NCI-H526 treated with DMSO at 0.1 percent for 48 hours (cell line): ENCODE measurements around the gene MICU2.

ENCODE experiments used
- DNase-seq: peaks from one replicate; lab custom pipeline; 2025; lab: John Stamatoyannopoulos, UW

MICU2 gene

GRCh38 chr13:21544515-21544914 is 59.5 kb downstream of the MICU2 start:
- no peak for DNase-seq

- no peak for DNase-seq
These were observed 61.4 kb downstream of the MICU2 start for GRCh38 chr13:21542563-21542962.

GRCh38 chr13:21541980-21542379 is 62.0 kb downstream of the MICU2 start:
- no peak for DNase-seq

GRCh38 chr13:21541271-21541670 is 62.7 kb downstream of the MICU2 start:
- DNase-seq, result peak; percentile 6

- no peak for DNase-seq
These were observed 64.3 kb downstream of the MICU2 start for GRCh38 chr13:21539687-21540086.

- no peak for DNase-seq
These were observed 65.2 kb downstream of the MICU2 start for GRCh38 chr13:21538753-21539152.

GRCh38 chr13:21538280-21538679 is 65.7 kb downstream of the MICU2 start:
- no peak for DNase-seq

GRCh38 chr13:21537105-21537504 is 66.9 kb downstream of the MICU2 start:
- no peak for DNase-seq

GRCh38 chr13:21534760-21535159 is 69.2 kb downstream of the MICU2 start:
- DNase-seq, result no peak

- DNase-seq, result no peak
These were observed 72.5 kb downstream of the MICU2 start for GRCh38 chr13:21531455-21531854.

GRCh38 chr13:21530656-21531055 is 73.3 kb downstream of the MICU2 start:
- no peak for DNase-seq

- no peak for DNase-seq
These were observed 74.7 kb downstream of the MICU2 start for GRCh38 chr13:21529146-21529893.

GRCh38 chr13:21528616-21529015 is 75.4 kb downstream of the MICU2 start:
- no peak for DNase-seq

GRCh38 chr13:21526707-21527540 is 77.0 kb downstream of the MICU2 start:
- no peak for DNase-seq

GRCh38 chr13:21522847-21523246 is 81.1 kb downstream of the MICU2 start:
- DNase-seq, result no peak

GRCh38 chr13:21522130-21522529 is 81.8 kb downstream of the MICU2 start:
- no peak for DNase-seq

GRCh38 chr13:21518617-21519144 is 85.3 kb downstream of the MICU2 start:
- DNase-seq, result no peak

GRCh38 chr13:21517576-21517975 is 86.4 kb downstream of the MICU2 start:
- DNase-seq, result no peak

- DNase-seq, result no peak
These were observed 87.2 kb downstream of the MICU2 start for GRCh38 chr13:21516805-21517204.

- DNase-seq, result no peak
These were observed 92.1 kb downstream of the MICU2 start for GRCh38 chr13:21511849-21512248.

GRCh38 chr13:21504379-21504778 is 99.6 kb downstream of the MICU2 start:
- DNase-seq, result no peak

GRCh38 chr13:21501686-21502085 is 102.3 kb downstream of the MICU2 start:
- no peak for DNase-seq

GRCh38 chr13:21486322-21486721 is 117.6 kb downstream of the MICU2 start:
- DNase-seq, result no peak
